Stimulated activated CD8-positive, alpha-beta memory T cell treated with anti-CD3 and anti-CD28 coated beads, Interleukin-7, amount 100 ng/mL, for 1 hour (primary cell): ENCODE results near the gene ANKRD33B.
"Not testable (repeated sequence)": the region's sequence is repeated elsewhere in the genome, so short reads cannot be mapped to it uniquely, and the experiment has no call there.

Source experiments
- DNase-seq, 2 donors: peaks; one replicate each; pipeline ENCODE4 v3.0.0-alpha.2; 2020; ENCODE audit warnings: low read depth in 2 of 2

ANKRD33B gene

DNA sequence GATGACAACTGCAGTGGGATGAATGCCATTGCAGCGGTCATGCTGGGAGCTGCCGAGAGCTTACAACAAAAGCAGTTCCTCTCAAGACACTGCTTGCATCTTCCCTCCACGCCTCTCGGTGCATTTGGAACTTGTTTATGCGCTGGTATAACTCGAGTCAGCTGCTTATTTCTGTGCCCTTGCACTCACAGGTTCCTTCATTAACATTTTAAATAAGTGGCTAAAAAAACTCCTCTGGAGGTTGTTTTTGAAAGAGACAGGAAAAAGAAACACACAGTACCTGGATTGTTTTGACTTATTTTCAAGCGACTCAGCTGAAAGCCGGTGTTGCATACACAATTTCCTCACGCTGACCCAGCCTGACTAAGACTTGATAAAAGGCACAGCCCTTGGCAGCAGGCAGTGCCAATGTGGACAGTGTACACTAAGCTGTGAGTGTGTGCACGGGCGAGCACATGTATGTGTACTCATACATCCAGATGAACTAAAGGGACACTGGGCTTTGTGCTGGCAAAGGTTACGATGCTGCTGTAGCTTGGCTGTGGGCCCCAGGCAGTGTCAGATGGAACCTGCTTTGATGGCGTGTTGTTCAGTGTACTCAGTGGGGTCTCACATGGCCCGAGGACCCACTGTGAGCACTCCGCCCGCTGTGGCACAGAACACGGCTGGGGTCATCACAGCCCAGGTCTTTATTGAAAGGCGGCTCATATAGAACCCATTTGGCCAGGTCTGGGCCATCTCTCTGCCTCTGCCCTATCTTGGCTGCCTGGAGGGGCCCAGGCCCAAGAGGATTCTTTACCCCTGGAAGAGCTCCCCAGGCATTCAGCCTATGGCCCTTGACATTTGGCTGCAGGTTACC, 92.3 kb downstream of the ANKRD33B start:
- DNase-seq, result no peak

DNA sequence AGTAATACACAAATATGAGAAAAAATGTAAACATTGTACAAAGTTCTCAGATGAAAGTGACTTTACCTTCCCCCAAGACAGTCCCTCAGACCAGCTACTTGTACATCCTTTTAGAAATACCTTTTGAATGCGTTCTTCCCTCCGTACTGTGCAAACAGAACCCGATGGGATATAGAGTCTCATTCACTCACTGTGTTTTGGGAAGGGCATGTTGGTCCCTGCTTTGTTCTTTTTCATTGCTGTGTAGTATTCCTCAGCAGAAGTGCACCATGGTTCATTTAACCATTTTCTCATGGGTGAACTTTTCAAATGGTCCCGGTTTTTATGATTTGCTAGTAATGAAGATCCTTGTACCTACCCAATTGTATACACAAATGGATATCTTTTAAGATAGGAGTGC, 94.4 kb downstream of the ANKRD33B start:
- DNase-seq, result no peak

DNA sequence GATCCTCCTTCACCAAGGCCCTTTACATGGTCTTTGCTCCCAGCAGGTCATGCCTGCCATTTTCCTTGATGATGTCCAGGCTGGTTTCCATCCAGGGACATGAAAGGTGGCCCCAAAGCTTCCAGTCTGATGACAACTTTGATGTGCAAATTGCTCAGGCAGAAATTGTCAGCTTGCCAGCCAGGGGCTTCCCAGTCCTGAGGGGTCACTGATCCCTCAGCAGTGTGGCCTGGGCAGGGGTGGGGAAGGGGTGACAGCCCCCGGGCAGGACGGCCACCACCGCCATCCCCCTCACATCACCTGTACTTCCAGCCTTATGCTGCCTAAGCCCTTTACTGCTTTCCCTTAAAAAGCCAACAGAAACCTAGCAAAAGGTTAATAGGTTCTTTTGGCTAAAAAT, 96.3 kb downstream of the ANKRD33B start:
- DNase-seq, result no peak

DNA sequence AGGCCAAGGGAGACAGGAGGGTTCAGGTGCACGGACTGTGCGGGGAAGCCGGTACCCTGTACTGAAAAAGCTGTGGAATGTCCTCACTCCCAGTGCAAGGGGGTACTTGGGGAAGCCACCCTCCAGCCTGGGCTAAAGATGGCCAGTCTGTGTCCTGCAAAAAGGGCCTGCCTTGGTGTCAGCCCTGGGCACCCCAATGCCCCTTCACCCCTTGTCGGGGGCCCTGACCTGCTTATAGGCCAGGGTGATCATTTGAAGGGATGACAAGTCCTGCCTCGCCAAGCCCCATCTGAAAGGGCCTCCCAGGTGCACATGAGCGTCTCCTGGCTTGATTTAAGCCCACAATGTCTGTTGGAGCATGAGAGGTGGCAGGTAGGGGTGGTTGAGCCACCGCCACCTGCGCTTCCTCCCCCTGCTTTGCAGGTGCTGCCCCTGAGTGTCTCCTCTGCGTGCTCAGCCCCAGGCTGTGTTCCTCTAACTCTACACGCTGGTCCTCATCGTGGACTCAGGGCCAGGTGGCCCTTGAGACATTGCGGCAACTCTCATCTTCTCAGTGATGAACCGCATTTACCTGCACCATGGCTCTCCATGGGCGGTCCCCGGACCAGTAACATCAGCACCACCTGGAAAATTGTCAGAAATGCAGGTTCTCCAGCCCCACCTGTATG, 97.0 kb downstream of the ANKRD33B start:
- DNase-seq, result no peak

DNA sequence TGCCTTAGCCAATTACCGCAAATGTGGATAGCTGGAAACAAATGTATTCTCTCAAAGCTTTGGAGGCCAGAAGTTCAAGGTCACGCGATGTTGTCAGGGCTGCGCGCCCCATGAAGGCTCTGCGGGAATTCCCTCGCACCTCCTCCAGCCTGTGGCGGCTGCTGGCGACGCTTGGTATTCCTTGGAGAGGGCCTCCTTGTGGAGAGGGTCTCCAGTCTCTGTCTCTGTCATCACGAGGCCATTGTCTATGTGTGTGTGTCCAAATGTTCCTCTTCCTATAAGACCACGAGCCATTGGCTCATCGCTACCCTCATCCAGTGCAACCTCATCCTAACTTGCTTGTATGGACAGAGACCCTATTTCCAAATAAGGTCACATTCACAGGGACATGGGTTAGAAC, 97.5 kb downstream of the ANKRD33B start:
- DNase-seq, result no peak

GRCh38 chr5:10662083-10662482, 98.2 kb downstream of the ANKRD33B start:
- no peak for DNase-seq

GRCh38 chr5:10662661-10663488, 99.0 kb downstream of the ANKRD33B start:
- DNase-seq, result no peak

GRCh38 chr5:10663489-10664179, 99.8 kb downstream of the ANKRD33B start:
- DNase-seq, result no peak

GRCh38 chr5:10664180-10664769, 100.4 kb downstream of the ANKRD33B start:
- not testable (repeated sequence) for DNase-seq

GRCh38 chr5:10665799-10666198, 101.9 kb downstream of the ANKRD33B start:
- no peak for DNase-seq

GRCh38 chr5:10666531-10667299, 102.8 kb downstream of the ANKRD33B start:
- DNase-seq, result no peak

DNA sequence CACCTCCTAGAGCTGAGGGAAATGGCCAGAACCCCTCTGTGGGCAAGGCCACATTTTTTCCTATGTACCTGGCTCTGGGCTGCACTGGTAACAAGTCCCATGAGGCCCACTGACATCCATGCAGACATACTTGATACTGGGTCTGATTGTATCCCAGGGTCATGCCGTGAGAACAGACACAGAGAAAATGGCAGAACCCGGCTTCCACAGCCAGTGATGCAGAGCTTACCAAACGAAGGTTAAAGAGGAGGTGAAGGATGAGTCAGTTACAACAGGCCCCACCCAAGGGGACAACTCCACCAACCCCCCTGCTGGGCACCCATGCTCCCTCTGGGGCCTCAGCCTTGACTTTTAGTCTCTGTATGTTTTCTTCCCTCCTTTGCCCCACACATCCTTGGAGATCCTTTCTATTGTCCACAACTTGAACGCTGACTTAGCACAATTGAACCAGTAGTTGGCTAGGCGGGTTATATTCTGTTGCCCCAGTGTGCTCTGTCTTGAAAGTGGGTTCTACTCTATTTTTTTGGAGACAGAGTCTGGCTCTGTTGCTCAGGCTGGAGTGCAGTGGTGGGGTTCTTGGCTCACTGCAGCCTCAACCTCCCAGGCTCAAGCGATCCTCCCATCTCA, 103.7 kb downstream of the ANKRD33B start:
- no peak for DNase-seq

DNA sequence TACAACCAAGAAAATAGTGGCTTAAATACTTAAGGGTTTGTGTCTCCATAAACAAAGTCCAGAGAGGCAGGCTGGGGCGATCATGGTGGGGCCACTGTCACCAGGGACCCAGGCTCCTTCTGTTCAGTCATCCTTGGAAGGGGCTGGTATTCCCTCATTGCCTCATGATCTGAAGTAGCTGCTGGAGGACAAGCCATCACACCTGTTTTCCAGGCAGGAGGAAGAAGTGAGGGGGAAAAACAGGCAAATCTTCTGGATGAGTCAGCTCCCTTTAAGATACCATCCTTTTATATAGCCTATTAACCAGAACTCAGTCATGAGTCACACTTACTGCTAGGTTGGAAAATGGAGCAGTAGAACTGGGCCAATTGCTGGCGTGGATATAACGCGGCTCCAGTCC, 104.8 kb downstream of the ANKRD33B start:
- no peak for DNase-seq

DNA sequence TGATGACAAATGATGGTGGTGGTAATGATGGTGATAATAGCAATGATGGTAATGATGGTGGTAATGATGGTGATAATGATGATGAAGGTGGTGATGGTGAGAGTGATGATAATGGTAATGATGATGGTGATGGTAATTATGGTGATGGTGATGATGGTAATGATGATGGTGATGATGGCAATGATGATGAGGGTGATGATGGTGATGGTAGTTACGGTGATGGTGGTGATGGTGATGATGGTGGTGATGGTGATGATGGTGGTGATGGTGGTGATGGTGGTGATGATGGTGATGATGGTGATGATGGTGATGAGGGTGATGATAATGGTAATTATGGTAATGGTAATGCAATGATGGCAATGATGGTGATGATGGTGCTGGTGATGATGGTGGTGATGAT, 106.1 kb downstream of the ANKRD33B start:
- DNase-seq, result no peak

DNA sequence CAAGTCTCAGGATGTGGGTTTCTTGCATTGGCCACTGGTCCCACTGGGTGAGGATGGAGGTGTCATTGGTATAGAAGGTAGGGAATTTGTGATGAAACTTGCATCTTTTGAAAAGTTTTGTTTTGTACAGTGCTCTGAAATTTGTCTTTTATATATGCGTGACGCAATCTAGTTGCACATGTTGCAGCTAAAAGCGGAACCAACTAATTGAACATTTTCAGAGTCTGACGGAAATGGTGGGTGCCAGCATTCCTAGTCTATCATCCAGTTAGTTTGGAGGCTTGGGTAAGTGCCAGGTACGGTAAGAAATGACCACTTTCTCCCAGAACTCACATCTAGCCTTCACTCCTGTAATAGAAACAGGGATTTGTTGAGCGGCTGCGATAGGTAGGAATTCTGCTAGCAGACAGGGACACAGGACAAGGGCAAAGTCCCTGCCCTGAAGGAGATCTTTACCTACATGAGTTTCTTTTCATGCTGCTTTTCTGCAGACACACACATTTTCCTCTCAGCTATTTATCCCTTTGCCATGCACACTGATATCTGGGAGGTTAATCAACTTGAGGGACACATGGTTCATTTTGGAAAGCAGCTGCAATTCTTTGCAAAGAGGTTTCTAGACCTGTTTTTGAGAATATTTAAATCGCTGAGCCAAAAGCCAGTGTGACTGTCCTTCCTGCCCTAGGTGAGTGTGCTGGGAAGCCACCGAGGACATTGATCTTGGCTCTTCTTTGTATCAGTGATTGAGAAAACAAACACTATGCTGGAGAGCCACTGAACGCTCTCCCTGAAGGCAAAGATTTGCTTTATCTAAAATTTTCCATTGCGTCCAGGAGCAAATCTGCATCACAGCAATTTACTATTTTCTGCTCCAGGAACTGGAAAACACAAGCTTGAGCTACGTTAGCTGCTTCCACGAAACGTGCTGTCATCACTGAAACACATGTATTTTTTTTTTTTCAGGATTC, 107.5 kb downstream of the ANKRD33B start:
- DNase-seq, result no peak

DNA sequence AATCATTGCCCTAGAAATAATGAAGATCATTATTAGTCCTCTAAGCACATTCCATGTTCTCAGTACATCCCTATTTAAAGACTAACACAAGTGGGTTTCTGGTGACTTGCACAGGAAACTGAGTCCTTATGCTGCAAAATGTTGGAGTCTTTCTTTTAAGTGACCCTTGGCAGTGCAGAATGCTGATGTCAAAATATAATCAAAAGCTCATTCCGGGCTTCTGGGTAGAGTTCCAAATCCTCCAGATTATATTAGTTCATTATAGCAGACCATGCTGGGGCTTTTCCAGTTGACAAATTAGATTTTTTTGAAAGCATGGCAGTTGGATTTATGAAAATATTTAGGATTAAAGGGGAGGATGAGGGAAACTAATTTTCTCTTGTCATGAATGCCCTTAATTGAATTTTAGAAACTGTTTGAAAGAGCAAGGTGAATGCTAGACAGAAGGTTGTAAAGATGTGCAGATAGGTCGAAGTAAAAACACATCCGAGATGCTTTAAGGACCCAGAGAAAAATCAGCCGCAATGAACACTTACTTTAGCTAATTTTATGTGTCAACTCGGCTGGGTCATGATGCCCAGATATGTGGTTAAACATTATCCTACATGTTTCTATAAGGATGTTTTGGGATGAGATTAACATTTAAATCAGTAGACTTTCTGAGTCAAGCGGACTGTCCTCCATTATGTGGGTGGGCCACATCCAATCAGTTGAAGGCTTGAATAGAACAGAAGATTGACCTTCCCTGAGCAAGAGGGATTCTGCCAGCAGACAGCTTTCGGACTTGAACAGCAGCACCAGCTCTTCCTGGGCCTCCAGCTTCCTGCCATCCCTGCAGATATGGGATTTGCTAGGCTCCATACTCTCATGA, 108.5 kb downstream of the ANKRD33B start:
- no peak for DNase-seq

DNA sequence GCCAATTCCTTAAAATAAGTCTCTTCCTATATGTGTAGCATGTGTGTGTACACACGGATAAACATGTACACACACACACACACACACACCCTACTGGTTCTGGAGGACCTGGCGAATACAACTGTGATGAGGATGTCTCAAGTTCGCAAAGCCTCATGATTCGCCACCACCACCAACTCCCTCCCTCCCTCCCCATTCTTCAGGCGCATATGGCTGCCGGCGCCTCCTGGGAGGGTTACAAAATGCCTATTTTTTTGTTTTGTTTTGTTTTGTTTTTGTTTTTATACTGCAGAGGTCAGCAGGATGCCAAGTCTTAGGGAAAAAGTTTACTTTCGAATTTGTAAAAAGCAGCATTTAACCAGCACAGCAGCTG, 109.1 kb downstream of the ANKRD33B start:
- no peak for DNase-seq

GRCh38 chr5:10673407-10673806, 109.5 kb downstream of the ANKRD33B start:
- no peak for DNase-seq
